DLD1 (cell line): ENCODE results near the gene AHRR.

Source experiments
- in situ Hi-C: cut with HindIII; loops from 2 replicates; pipeline ENCODE4 v1.10.0; 2017; ENCODE audit warnings: low sequenced_read_pairs

The AHRR gene

GRCh38 chr5:318931-319601 lies 2.4 kb upstream of the AHRR start:
- in situ Hi-C loops = no loop called here

- in situ Hi-C loops = no loop called here
Measured at GRCh38 chr5:320524-321229, 837 bp upstream of the AHRR start.

GRCh38 chr5:321726-322251 lies 275 bp downstream of the AHRR start:
- in situ Hi-C loops = no loop called here

GRCh38 chr5:322281-322941 lies 897 bp downstream of the AHRR start:
- in situ Hi-C loops = no loop called here

GRCh38 chr5:322942-323879 lies 1.7 kb downstream of the AHRR start:
- in situ Hi-C loops = no loop called here

- in situ Hi-C loops = no loop called here
Measured at GRCh38 chr5:324736-325612, 3.5 kb downstream of the AHRR start.

- in situ Hi-C loops = no loop called here
Measured at GRCh38 chr5:326109-326508, 4.6 kb downstream of the AHRR start.

- in situ Hi-C loops = no loop called here
Measured at GRCh38 chr5:329121-329735, 7.7 kb downstream of the AHRR start.

- in situ Hi-C loops = no loop called here
Measured at GRCh38 chr5:329768-330167, 8.3 kb downstream of the AHRR start.

- in situ Hi-C loops = no loop called here
Measured at GRCh38 chr5:332843-333242, 11.3 kb downstream of the AHRR start.

GRCh38 chr5:333945-334344 lies 12.4 kb downstream of the AHRR start:
- in situ Hi-C loops = no loop called here

GRCh38 chr5:334903-335739 lies 13.6 kb downstream of the AHRR start:
- in situ Hi-C loops = no loop called here

GRCh38 chr5:335740-336038 lies 14.2 kb downstream of the AHRR start:
- in situ Hi-C loops = no loop called here

GRCh38 chr5:337563-338130 lies 16.1 kb downstream of the AHRR start:
- in situ Hi-C loops = no loop called here

GRCh38 chr5:342501-343460 lies 21.3 kb downstream of the AHRR start:
- in situ Hi-C loops = no loop called here

GRCh38 chr5:343461-344401 lies 22.2 kb downstream of the AHRR start:
- in situ Hi-C loops = no loop called here
